MM.1S (cell line): ENCODE results near the gene SUGP2.

Experiments used
- DNase-seq: peaks from one replicate; pipeline ENCODE4 v3.0.0-alpha.2; 2015
- H2AFZ ChIP-seq: fragments of 300-600 bp; sonication (generic); 2 replicates; pipeline ENCODE4 v1.6.0; 2016; ENCODE audit warnings: antibody characterized with exemption, low read length
- H3F3A ChIP-seq: fragments of 300-600 bp; sonication (generic); 2 replicates; pipeline ENCODE4 v1.6.1; 2016; ENCODE audit warnings: mild to moderate bottlenecking, antibody characterized with exemption, low read length, moderate library complexity, mixed read lengths; ENCODE audit not compliant: insufficient read depth
- H3K27ac ChIP-seq: fragments of 300-600 bp; sonication (generic); 2 replicates; pipeline ENCODE4 v1.5.1; 2016; ENCODE audit warnings: mild to moderate bottlenecking, low read length
- H3K27me3 ChIP-seq: fragments of 300-600 bp; sonication (generic); replicated peaks from 2 replicates; pipeline ENCODE4 v1.6.0; 2016; ENCODE audit warnings: low read length; ENCODE audit not compliant: insufficient read depth
- H3K36me3 ChIP-seq: fragments of 300-600 bp; sonication (generic); replicated peaks from 2 replicates; pipeline ENCODE4 v1.6.1; 2016; ENCODE audit warnings: mild to moderate bottlenecking, low read length, mixed read lengths; ENCODE audit not compliant: insufficient read depth
- H3K4me1 ChIP-seq: fragments of 300-600 bp; sonication (generic); 2 replicates; pipeline ENCODE4 v1.6.1; 2016; ENCODE audit warnings: low read length, mixed read lengths
- H3K4me2 ChIP-seq: fragments of 300-600 bp; sonication (generic); 2 replicates; pipeline ENCODE4 v1.6.0; 2016; ENCODE audit warnings: low read depth, low read length
- H3K4me3 ChIP-seq: fragments of 300-600 bp; sonication (generic); 2 replicates; pipeline ENCODE4 v1.5.1; 2016; ENCODE audit warnings: low read length, mixed read lengths
- H3K79me2 ChIP-seq: fragments of 300-600 bp; sonication (generic); 2 replicates; pipeline ENCODE4 v1.6.1; 2016; ENCODE audit warnings: mixed run types, low read length, mixed read lengths
- H3K9ac ChIP-seq: fragments of 300-600 bp; sonication (generic); 2 replicates; pipeline ENCODE4 v1.6.1; 2016; ENCODE audit warnings: low read length, mixed read lengths
- H3K9me2 ChIP-seq: fragments of 300-600 bp; sonication (generic); replicated peaks from 2 replicates; pipeline ENCODE4 v1.6.1; 2016; ENCODE audit warnings: mild to moderate bottlenecking, low read length, mixed read lengths; ENCODE audit not compliant: insufficient read depth
- H3K9me3 ChIP-seq: fragments of 300-600 bp; sonication (generic); replicated peaks from 2 replicates; pipeline ENCODE4 v1.6.1; 2016; ENCODE audit warnings: mild to moderate bottlenecking, low read length, mixed read lengths; ENCODE audit not compliant: insufficient read depth
- H4K20me1 ChIP-seq: fragments of 300-600 bp; sonication (generic); 2 replicates; pipeline ENCODE4 v1.6.1; 2016; ENCODE audit warnings: mild to moderate bottlenecking, low read length, moderate library complexity, mixed read lengths; ENCODE audit not compliant: insufficient read depth
- CTCF ChIP-seq: fragments of 300-600 bp; sonication (generic); IDR thresholded peaks from 2 replicates; pipeline ENCODE4 v1.5.1; 2016; ENCODE audit warnings: antibody characterized with exemption, low read length, mixed read lengths
- EZH2 ChIP-seq: fragments of 300-600 bp; sonication (generic); optimal IDR thresholded peaks from 2 replicates; pipeline ENCODE3; 2017; ENCODE audit warnings: low read depth, mild to moderate bottlenecking, antibody characterized with exemption, low read length, mixed read lengths
- EZH2phosphoT487 ChIP-seq: fragments of 300-600 bp; sonication (generic); IDR thresholded peaks from 2 replicates; pipeline ENCODE4 v1.6.1; 2018; ENCODE audit warnings: antibody characterized with exemption, low read length

SUGP2 gene

GRCh38 chr19:19034204-19034624 lies 897 bp upstream of the SUGP2 start:
- Histone ChIP-seq H3F3A (peaks cover 6% of the 10 kb centered on the region; the same call in 1 of the 2 replicates), H3K9me3 (no peaks in the 10 kb centered on the region), H2AFZ (peak overlapping the region; percentile 76), H3K79me2 (peaks cover 86% of the 10 kb centered on the region), H3K4me3 (peak overlapping the region; percentile 70), H3K9me2 (no peaks in the 10 kb centered on the region), H3K4me1 (peaks cover 3% of the 10 kb centered on the region; the same call in 1 of the 2 replicates), H3K9ac (peak overlapping the region; percentile 68), H3K4me2 (peak overlapping the region; percentile 84), H3K27ac (peak overlapping the region; percentile 89), H3K27me3 (no peaks in the 10 kb centered on the region), H4K20me1 (no peaks in the 10 kb centered on the region), H3K36me3 (0 out of 2 replicates have a peak, but pooled peaks cover 5% of the 10 kb centered on the region)
- peak; percentile 91 for DNase-seq
- TF ChIP-seq EZH2phosphoT487 (no peak), EZH2 (no peak), CTCF (no peak)

- Histone ChIP-seq H3F3A (peaks cover 6% of the 10 kb centered on the region; the same call in 1 of the 2 replicates), H3K79me2 (peaks cover 90% of the 10 kb centered on the region), H3K4me1 (peaks cover 3% of the 10 kb centered on the region; the same call in 1 of the 2 replicates), H3K27me3 (no peaks in the 10 kb centered on the region), H3K4me2 (peak overlapping the region; percentile 94), H3K36me3 (0 out of 2 replicates have a peak, but pooled peaks cover 5% of the 10 kb centered on the region), H3K9me3 (no peaks in the 10 kb centered on the region), H4K20me1 (no peaks in the 10 kb centered on the region), H3K9ac (peak overlapping the region; percentile 95), H3K27ac (peak overlapping the region; percentile 59; the same call in 1 of the 2 replicates), H3K9me2 (no peaks in the 10 kb centered on the region), H2AFZ (peak overlapping the region; percentile 78; the same call in 1 of the 2 replicates), H3K4me3 (peak overlapping the region; percentile 70)
- DNase-seq: no peak
- TF ChIP-seq CTCF (no peak), EZH2 (no peak), EZH2phosphoT487 (no peak)
These were observed 216 bp downstream of the SUGP2 start for GRCh38 chr19:19033176-19033425.

- TF ChIP-seq CTCF (no peak), EZH2phosphoT487 (no peak)
- H3K27ac ChIP-seq: peak overlapping the region; percentile 59; the same call in 1 of the 2 replicates
- H3K79me2 ChIP-seq: peaks cover 90% of the 10 kb centered on the region
- no peaks in the 10 kb centered on the region for H4K20me1 ChIP-seq
- H3K9me2 ChIP-seq: no peaks in the 10 kb centered on the region
- H2AFZ ChIP-seq: peak overlapping the region; percentile 78; the same call in 1 of the 2 replicates
- H3K36me3 ChIP-seq: 0 out of 2 replicates have a peak, but pooled peaks cover 5% of the 10 kb centered on the region
- H3K27me3 ChIP-seq: no peaks in the 10 kb centered on the region
- peaks cover 6% of the 10 kb centered on the region; the same call in 1 of the 2 replicates for H3F3A ChIP-seq
- H3K9me3 ChIP-seq: no peaks in the 10 kb centered on the region
- peak overlapping the region; percentile 94 for H3K4me2 ChIP-seq
- peak overlapping the region; percentile 70 for H3K4me3 ChIP-seq
- peak overlapping the region; percentile 95 for H3K9ac ChIP-seq
- DNase-seq: peak; percentile 66
- peaks cover 3% of the 10 kb centered on the region; the same call in 1 of the 2 replicates for H3K4me1 ChIP-seq
These were observed 719 bp downstream of the SUGP2 start for GRCh38 chr19:19032420-19033175.
